ENCODE results near the gene NPHS1.
"Not testable (repeated sequence)": the region's sequence is repeated elsewhere in the genome, so short reads cannot be mapped to it uniquely, and the experiment has no call there.

The NPHS1 gene

GRCh38 chr19:35872180-35872579 is 19.9 kb upstream of the NPHS1 start:
- no peak for DNase-seq

- DNase-seq: no peak
Measured at GRCh38 chr19:35871611-35872010, 19.3 kb upstream of the NPHS1 start.

DNA sequence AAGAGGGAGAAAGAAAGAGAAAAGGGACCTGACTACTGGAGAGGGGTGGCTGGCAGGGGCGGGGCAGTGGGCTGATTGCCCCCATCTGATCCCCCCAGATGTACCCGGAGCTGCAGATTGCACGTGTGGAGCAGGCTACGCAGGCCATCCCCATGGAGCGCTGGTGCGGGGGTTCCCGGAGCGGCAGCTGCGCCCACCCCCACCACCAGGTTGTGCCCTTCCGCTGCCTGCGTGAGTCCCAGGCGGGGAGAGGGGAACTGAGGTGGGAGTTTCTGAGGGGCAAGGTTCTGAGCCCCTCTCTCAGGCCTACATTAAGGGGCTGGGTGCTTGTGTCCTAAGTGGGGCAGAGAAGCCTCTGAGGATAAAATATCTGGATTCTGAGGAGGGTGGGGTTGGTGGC is 18.5 kb upstream of the NPHS1 start:
- DNase-seq: no peak

GRCh38 chr19:35870124-35870736 is 17.9 kb upstream of the NPHS1 start:
- not testable (repeated sequence) for DNase-seq

DNA sequence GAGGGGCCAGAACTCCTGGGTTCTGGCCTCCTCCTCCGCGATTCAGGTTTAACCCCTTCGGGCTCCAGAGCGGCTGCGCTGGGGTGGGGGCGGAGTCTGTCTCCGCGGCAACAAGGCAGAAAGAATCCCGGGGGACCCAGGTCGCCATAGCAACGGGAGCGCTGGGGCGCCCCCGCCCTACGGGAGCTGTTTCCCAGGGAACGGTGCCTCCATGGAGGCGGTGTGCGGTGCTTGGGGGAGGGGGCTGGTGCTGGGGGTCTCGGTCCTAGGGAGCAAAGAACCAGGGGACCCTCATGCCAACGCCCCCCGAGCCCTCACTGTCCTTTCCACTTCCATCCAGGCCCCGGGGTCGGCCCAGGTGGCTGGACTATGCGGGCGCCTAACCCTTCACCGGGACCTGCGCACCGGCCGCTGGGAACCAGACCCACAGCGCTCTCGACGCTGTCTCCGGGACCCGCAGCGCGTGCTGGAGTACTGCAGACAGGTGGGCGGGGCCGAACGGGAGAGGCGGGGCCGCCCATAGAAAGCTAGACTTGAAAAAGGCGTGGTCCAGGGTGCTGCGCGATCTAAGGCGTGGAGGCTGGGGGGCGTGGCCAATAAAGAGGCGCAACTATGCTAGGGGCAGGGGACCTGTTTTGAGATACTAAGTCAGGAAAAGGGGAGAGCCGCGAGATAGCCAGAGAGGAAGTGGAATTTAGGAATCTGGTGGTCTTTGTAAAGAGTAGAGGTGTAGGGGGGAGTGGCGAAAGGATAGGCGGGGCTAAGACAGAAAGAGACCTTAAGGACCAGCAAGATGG is 17.2 kb upstream of the NPHS1 start:
- no peak for DNase-seq

DNA sequence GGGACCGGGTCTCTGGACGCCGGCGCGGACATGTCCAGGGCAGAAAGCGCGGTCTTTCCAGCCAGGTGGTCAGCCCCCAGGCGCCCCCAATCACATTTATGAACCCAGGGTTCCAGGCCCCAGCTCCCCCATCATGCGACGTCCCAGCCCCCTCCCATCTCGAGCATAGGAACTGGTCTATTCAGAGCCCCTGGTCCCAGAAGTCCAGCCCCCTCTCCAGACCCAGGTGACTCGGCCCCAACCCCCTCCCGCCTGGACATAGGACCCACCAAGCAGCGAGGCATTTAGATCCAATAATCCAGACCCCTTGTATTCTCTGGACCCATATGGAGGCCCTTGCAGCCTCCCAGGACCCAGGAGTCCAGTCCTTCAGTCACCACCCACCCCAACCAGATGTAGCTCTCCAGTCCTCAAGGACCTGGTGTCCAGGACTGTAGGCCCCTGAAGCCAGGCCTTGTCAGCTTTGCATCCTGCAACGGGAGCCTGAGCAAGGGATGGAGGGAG is 16.6 kb upstream of the NPHS1 start:
- no peak for DNase-seq

GRCh38 chr19:35868172-35868822 is 16.0 kb upstream of the NPHS1 start, which contains the start of gene APLP1:
Gene APLP1, plus strand, starts transcription at chr19:35868574. Its CDS starts 63 bp downstream, at chr19:35868637.
- no peak for DNase-seq

- DNase-seq: no peak
Measured at GRCh38 chr19:35863018-35863417, 10.7 kb upstream of the NPHS1 start.

GRCh38 chr19:35862528-35862927 is 10.2 kb upstream of the NPHS1 start:
- no peak for DNase-seq

GRCh38 chr19:35861640-35862160 is 9.4 kb upstream of the NPHS1 start:
- DNase-seq: no peak

DNA sequence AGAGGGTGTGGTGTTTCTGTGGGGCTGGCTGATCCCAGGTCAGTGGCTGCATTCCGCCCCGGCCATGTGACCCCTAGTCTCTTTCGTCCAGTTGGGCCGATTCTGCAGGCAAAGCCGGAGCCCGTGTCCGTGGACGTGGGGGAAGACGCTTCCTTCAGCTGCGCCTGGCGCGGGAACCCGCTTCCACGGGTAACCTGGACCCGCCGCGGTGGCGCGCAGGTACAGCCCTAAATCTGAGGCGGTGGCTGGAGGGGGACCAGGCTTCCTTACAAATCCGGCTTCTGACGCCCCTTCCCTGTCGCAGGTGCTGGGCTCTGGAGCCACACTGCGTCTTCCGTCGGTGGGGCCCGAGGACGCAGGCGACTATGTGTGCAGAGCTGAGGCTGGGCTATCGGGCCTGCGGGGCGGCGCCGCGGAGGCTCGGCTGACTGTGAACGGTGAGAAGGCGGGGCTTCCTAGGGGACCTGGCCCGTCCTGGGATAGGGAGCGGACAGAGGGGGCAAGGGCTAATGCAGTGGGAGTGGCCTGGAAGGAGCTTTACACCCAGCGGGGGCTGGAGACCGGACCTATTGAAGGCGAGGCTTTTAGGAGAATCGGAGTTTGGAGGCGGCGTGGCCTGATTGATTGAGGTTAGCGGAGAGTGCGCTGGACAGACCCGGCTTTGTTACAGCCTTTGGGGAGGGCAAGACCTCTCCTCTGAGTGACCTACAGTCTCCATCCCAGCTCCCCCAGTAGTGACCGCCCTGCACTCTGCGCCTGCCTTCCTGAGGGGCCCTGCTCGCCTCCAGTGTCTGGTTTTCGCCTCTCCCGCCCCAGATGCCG is 8.7 kb upstream of the NPHS1 start:
- no peak for DNase-seq

DNA sequence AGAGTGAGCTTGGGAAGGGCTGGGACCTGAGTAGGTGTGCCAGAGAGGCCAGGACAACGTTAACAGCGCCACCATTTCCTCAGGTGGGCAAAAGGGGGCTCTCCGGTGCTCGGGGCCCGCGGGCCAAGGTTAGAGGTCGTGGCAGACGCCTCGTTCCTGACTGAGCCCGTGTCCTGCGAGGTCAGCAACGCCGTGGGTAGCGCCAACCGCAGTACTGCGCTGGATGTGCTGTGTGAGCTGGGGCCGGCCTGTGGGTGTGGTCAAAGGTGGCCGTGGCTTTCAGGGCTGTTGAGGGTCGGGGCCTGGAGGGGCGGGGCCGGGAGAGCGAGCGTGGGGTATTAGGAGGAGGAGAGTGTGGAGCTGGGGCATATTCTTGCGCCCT is 8.1 kb upstream of the NPHS1 start:
- no peak for DNase-seq

- DNase-seq: no peak
Measured at GRCh38 chr19:35859414-35859813, 7.1 kb upstream of the NPHS1 start.

DNA sequence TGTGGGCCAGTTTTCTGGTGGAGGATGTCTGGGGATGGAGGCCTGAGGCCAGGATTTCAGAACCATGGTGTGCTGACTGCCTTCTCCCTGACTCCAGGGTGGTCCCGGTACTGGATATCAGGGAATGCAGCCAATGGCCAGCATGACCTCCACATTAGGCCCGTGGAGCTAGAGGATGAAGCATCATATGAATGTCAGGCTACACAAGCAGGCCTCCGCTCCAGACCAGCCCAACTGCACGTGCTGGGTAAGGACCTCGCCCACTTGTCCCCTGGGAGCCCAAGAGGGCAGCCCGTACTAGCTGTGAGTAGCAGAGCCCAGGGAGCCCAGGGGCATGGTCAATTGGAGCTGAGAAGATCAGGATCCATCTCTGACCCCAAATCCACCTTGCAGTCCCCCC is 6.0 kb upstream of the NPHS1 start:
- no peak for DNase-seq

GRCh38 chr19:35856546-35857149 is 4.3 kb upstream of the NPHS1 start, which contains the start of gene KIRREL2:
Gene KIRREL2, plus strand, starts transcription at chr19:35856911. Its CDS starts 209 bp downstream, at chr19:35857120.
- no peak for DNase-seq

DNA sequence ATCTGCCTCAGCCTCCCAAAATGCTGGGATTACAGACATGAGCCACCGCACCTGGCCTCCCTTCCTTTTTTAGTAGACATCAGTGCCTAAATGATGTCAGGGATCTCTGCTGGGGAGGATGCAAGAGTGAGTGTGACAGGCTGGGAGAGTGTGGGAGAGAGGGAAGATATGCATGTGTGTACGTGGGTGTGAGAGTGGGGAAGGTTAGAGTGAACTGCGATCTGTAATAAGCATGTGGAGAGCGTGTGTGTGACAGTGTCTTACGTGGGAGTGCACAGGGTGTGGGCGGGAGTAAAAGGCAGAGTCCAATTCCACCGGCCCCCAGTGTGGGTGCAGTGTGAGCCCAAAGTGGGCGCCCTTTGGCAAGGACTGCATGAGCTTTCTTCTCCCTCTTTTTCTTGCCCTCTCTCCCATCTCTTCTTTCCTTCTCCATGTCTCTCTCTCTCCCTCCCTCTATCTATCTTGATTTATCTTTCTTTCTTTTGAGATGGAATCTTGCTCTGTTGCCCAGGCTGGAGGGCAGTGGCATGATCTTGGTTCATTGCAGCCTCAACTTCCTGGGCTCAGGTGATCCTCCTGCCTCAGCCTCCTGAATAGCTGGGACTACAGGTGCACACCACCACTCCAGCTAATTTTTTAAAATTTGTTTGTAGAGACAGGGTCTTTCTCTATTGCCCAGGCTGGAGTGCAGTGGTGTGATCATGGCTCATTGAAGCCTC is 893 bp upstream of the NPHS1 start:
- no peak for DNase-seq

- DNase-seq: no peak
Measured at GRCh38 chr19:35851213-35852028, 883 bp downstream of the NPHS1 start.

GRCh38 chr19:35848919-35849505 is 3.3 kb downstream of the NPHS1 start:
- DNase-seq: no peak

DNA sequence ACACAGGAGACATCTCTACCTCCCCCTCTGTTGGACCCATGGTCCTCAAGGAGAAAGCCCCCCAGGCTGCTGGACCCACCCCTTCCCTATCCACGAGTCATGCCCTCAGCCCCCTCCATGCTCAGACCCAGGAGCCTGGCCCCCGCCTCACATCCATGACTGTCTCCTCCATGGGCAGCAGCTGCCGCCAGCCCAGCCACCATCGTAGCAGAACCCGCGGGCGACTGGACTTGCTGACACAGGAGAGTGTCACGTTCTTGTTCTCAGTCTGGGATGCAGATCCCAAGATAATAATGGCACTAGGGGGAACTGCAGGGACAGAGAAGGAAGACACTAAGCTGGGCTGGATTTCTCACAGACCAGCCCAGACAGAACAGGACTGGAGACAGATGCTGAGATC is 3.8 kb downstream of the NPHS1 start:
- DNase-seq: no peak

DNA sequence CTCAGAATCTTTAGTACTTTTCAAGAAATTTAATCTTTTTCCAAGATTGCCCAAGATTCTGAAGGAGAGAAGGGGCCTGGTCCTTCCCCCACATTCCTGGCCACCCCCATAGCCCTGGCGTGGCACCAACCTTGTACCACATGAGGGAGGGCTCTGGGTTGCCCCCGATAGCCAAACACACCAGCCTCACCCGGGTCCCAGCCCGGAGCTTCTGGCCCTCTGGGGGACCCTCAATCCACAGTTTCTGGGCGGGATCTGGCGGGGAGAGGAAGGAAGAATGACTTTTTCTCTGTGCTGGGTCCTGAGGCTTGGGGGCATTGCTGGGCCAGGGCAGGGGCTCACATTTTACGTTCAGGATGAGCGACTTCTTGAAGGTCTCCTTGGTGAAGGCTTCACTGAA is 4.4 kb downstream of the NPHS1 start:
- no peak for DNase-seq
